Left ventricle myocardium superior (tissue), 1 donor: Measurements from ENCODE around the gene SPSB1. TPM values are rescaled to one million over a fixed set of nuclear protein-coding genes. Genes with fewer than 3 reads are reported as not detected.
A peak's percentile ranks its signal among the peaks of the same experiment; 100 is the strongest.
"Not testable (repeated sequence)": the region's sequence is repeated elsewhere in the genome, so short reads cannot be mapped to it uniquely, and the experiment has no call there.

Experiments
- ATAC-seq: fragments of 200-7000 bp; cut with Tn5 transposase; one replicate; pipeline ENCODE4 v1.9.1; 2020; ENCODE audit warnings: mild to moderate bottlenecking, moderate library complexity
- DNase-seq: peaks from one replicate; pipeline ENCODE4 v3.0.0-alpha.2; 2020
- intact Hi-C: fragments of 100-400 bp; cut with micrococcal nuclease; formaldehyde crosslinking; loops from one replicate; pipeline ENCODE4 v1.11.0; 2022
- total RNA-seq: library from RNA; stranded (reverse); fragmentation: NEBNext Ultra II Directional; extraction: Animal tissue kit (Norgen Biotek cat#: 25700); gene quantifications from one replicate; pipeline ENCODE4 v1.2.1, GENCODE V29; 2021
- donor health status: DM: no; HTN: yes; CAD: no; lungs with severe emphysema.

SPSB1 gene
- total RNA-seq, 1 donor from 2014 or later: 13.1 TPM

GRCh38 chr1:9294910-9295636 lies 2.4 kb downstream of the SPSB1 start:
- ATAC-seq: peak; percentile 45
- intact Hi-C loops: no loop called here
- DNase-seq: peak; percentile 61

- ATAC-seq: no peak
- intact Hi-C loops: no loop called here
- no peak for DNase-seq
Measured at GRCh38 chr1:9295884-9296283, 3.2 kb downstream of the SPSB1 start.

GRCh38 chr1:9296850-9297249 lies 4.2 kb downstream of the SPSB1 start:
- intact Hi-C loops: no loop called here
- ATAC-seq: no peak
- DNase-seq: no peak

- intact Hi-C loops: no loop called here
- no peak for ATAC-seq
- DNase-seq: no peak
Measured at GRCh38 chr1:9297831-9298230, 5.1 kb downstream of the SPSB1 start.

GRCh38 chr1:9298282-9298681 lies 5.6 kb downstream of the SPSB1 start:
- intact Hi-C loops: no loop called here
- ATAC-seq: no peak
- no peak for DNase-seq

- intact Hi-C loops, ATAC-seq, DNase-seq: not testable (repeated sequence)
Measured at GRCh38 chr1:9299571-9300541, 7.2 kb downstream of the SPSB1 start.

GRCh38 chr1:9300573-9300972 lies 7.9 kb downstream of the SPSB1 start:
- DNase-seq (no peak), ATAC-seq (no peak)
- intact Hi-C loops: no loop called here

- intact Hi-C loops: no loop called here
- DNase-seq: no peak
- ATAC-seq: peak; percentile 53
Measured at GRCh38 chr1:9302745-9303524, 10.2 kb downstream of the SPSB1 start.

- ATAC-seq (no peak), DNase-seq (no peak)
Measured at GRCh38 chr1:9303916-9304315, 11.2 kb downstream of the SPSB1 start.

GRCh38 chr1:9305216-9305615 lies 12.5 kb downstream of the SPSB1 start:
- ATAC-seq: no peak
- intact Hi-C loops: no loop called here
- no peak for DNase-seq

More at GRCh38 chr1:9303916-9304315, 11.2 kb downstream of the SPSB1 start:
- intact Hi-C loops: no loop called here

GRCh38 chr1:9306006-9306405 lies 13.3 kb downstream of the SPSB1 start:
- intact Hi-C loops: no loop called here
- ATAC-seq (no peak), DNase-seq (no peak)

- ATAC-seq: no peak
- no peak for DNase-seq
- intact Hi-C loops: no loop called here
Measured at GRCh38 chr1:9307303-9307702, 14.6 kb downstream of the SPSB1 start.

GRCh38 chr1:9308236-9308785 lies 15.6 kb downstream of the SPSB1 start:
- intact Hi-C loops: no loop called here
- no peak for ATAC-seq
- DNase-seq: no peak

- intact Hi-C loops: no loop called here
- DNase-seq: no peak
Measured at GRCh38 chr1:9309080-9309479, 16.4 kb downstream of the SPSB1 start.

GRCh38 chr1:9309991-9310390 lies 17.3 kb downstream of the SPSB1 start:
- no peak for DNase-seq
- no peak for ATAC-seq

More at GRCh38 chr1:9309080-9309479, 16.4 kb downstream of the SPSB1 start:
- no peak for ATAC-seq

GRCh38 chr1:9311029-9311428 lies 18.3 kb downstream of the SPSB1 start:
- ATAC-seq: no peak
- DNase-seq: no peak
- intact Hi-C loops: no loop called here

More at GRCh38 chr1:9309991-9310390, 17.3 kb downstream of the SPSB1 start:
- intact Hi-C loops: no loop called here

- no peak for ATAC-seq
- intact Hi-C loops: no loop called here
- DNase-seq: no peak
Measured at GRCh38 chr1:9311479-9311878, 18.8 kb downstream of the SPSB1 start.

GRCh38 chr1:9312168-9312720 lies 19.6 kb downstream of the SPSB1 start:
- no peak for ATAC-seq
- DNase-seq: no peak
- intact Hi-C loops: no loop called here

GRCh38 chr1:9313576-9313975 lies 20.9 kb downstream of the SPSB1 start:
- ATAC-seq (no peak), DNase-seq (no peak)
- intact Hi-C loops: no loop called here
